K562 (cell line): Measurements from ENCODE around the gene CARS2. TPM values are rescaled to one million over a fixed set of nuclear protein-coding genes. Genes with fewer than 3 reads are reported as not detected.

Experiments
- BCLAF1 ChIP-seq, 2 experiments: fragments of 450-650 bp in 1 of 2; IDR thresholded peaks; 2 replicates each; pipeline ENCODE4 v1.6.1; 2011 to 2017; ENCODE audit warnings: low read depth in 2 of 2, antibody characterized with exemption in 1 of 2, borderline replicate concordance in 1 of 2, low read length in 1 of 2, mild to moderate bottlenecking in 1 of 2, mixed read lengths in 1 of 2; ENCODE audit not compliant: control insufficient read depth in 1 of 2
- BHLHE40 ChIP-seq: IDR thresholded peaks from 2 replicates; pipeline ENCODE4 v1.6.1; 2011; ENCODE audit warnings: low read length, improper control_type of control experiment
- BMI1 ChIP-seq: fragments of 150-350 bp; IDR thresholded peaks from 2 replicates; pipeline ENCODE4 v1.6.1; 2014; ENCODE audit warnings: low read length
- ELF1 ChIP-seq: fragments of 200-800 bp; sonication (Bioruptor generic); IDR thresholded peaks from 2 replicates; pipeline ENCODE4 v1.6.1; 2016; ENCODE audit warnings: missing genetic modification characterization, missing compliant biosample characterization
- ETV1 ChIP-seq: fragments of 450-650 bp; conservative IDR thresholded peaks from 2 replicates; pipeline ENCODE4 v1.6.1; 2016; ENCODE audit warnings: missing genetic modification characterization, control low read depth, low read depth, missing compliant biosample characterization
- FOXJ2 ChIP-seq: fragments of 200-800 bp; sonication (Bioruptor generic); IDR thresholded peaks from 2 replicates; pipeline ENCODE4 v1.6.1; 2016; ENCODE audit warnings: missing genetic modification characterization, missing compliant biosample characterization
- HDAC1 ChIP-seq, 2 experiments: fragments of 450-650 bp; IDR thresholded peaks; 2 replicates each; pipeline ENCODE4 v1.6.1; 2016 to 2017; ENCODE audit warnings: inconsistent platforms in 1 of 2, mild to moderate bottlenecking in 1 of 2, moderate library complexity in 1 of 2
- HMGN3 ChIP-seq: IDR thresholded peaks from 2 replicates; pipeline ENCODE4 v1.6.1; 2011; ENCODE audit warnings: borderline replicate concordance, low read depth, mild to moderate bottlenecking, mixed read lengths, low read length; ENCODE audit not compliant: insufficient read length; ENCODE audit errors: extremely low read depth
- MBD1 ChIP-seq: fragments of 250-450 bp; sonication (Bioruptor Pico); IDR thresholded peaks from 2 replicates; pipeline ENCODE4 v1.8.0; 2022; ENCODE audit warnings: inconsistent platforms
- POLR2AphosphoS5 ChIP-seq: IDR thresholded peaks from 2 replicates; pipeline ENCODE4 v1.6.1; 2011; ENCODE audit warnings: mild to moderate bottlenecking, low read depth, low read length, moderate library complexity; ENCODE audit not compliant: control insufficient read depth, insufficient read depth
- SAP30 ChIP-seq: fragments of 200-600 bp; sonication (generic); IDR thresholded peaks from 2 replicates; pipeline ENCODE4 v1.6.1; 2012; ENCODE audit warnings: borderline replicate concordance, low read depth, mild to moderate bottlenecking, moderate library complexity, low read length, control low read depth, inconsistent platforms; ENCODE audit not compliant: insufficient read depth, poor library complexity, severe bottlenecking
- polyA plus RNA-seq, 8 experiments: library from polyadenylated mRNA; depleted of rRNA in 4 of 8; stranded (reverse) in 5 of 8; unstranded in 3 of 8; fragments of >200 nt; fragmentation: Nextera tagmentation in 2 of 8; fragmentation: Illumina TruSeq in 1 of 8; extraction: Ambion mirVana in 2 of 8; extraction: Trizol in 1 of 8; gene quantifications; 2 replicates each; pipeline versions ENCODE4 v1.2.1 to v1.2.3, GENCODE V29; 2011 to 2014; ENCODE audit warnings: inconsistent platforms in 1 of 8, missing spikeins in 1 of 8
- total RNA-seq, 7 experiments: library from RNA; depleted of rRNA in 6 of 7; stranded (reverse); fragments of >200 nt in 6 of 7; fragmentation: Illumina TruSeq in 2 of 7; extraction: Trizol in 2 of 7; gene quantifications; 2 replicates each; pipeline versions ENCODE4 v1.2.1 to v1.2.3, GENCODE V29; 2011 to 2021; ENCODE audit warnings: low replicate concordance in 1 of 7
- TF ChIP-seq, protein P1 (sequence below), 2 experiments: fragments of 250-450 bp in 1 of 2; fragments of 450-650 bp in 1 of 2; sonication (Bioruptor Pico) in 1 of 2; IDR thresholded peaks; 2 replicates each; pipeline versions ENCODE4 v1.6.1 to v1.8.0; 2016 to 2021; ENCODE audit warnings: mild to moderate bottlenecking in 2 of 2, moderate library complexity in 2 of 2, missing compliant biosample characterization in 1 of 2, missing genetic modification characterization in 1 of 2
- TF ChIP-seq, protein P2 (sequence below): fragments of 150-350 bp; IDR thresholded peaks from 2 replicates; pipeline ENCODE4 v1.6.1; 2014; ENCODE audit warnings: low read depth, mild to moderate bottlenecking, low read length, borderline replicate concordance

CARS2 gene
- total and polyA plus RNA-seq, 9 of the 15 experiments (the other 6 are each of a cell fraction or from before 2014, with no cell fraction given) = 1.7 to 37.4 (median 30.5) TPM

- TF ChIP-seq BHLHE40 = 0 out of 2 replicates have a peak, but pooled peaks have one; percentile 4
- peak; percentile 88 for TF ChIP-seq SAP30
- TF ChIP-seq POLR2AphosphoS5 = peak; percentile 89
- no peak for TF ChIP-seq MBD1 (CRISPR knock-in tag)
- TF ChIP-seq BMI1 = peak; percentile 76
- peak; percentile 34; the same call in 1 of the 2 replicates for TF ChIP-seq ETV1
- TF ChIP-seq, protein P1, sequence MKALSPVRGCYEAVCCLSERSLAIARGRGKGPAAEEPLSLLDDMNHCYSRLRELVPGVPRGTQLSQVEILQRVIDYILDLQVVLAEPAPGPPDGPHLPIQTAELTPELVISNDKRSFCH (CRISPR knock-in tag; IDR thresholded peaks at IDR 0.05) = no peak
- TF ChIP-seq, protein P1 (tag; IDR thresholded peaks at IDR 0.05) = 0 out of 2 replicates have a peak, but pooled peaks have one; percentile 2
- TF ChIP-seq, protein P2, sequence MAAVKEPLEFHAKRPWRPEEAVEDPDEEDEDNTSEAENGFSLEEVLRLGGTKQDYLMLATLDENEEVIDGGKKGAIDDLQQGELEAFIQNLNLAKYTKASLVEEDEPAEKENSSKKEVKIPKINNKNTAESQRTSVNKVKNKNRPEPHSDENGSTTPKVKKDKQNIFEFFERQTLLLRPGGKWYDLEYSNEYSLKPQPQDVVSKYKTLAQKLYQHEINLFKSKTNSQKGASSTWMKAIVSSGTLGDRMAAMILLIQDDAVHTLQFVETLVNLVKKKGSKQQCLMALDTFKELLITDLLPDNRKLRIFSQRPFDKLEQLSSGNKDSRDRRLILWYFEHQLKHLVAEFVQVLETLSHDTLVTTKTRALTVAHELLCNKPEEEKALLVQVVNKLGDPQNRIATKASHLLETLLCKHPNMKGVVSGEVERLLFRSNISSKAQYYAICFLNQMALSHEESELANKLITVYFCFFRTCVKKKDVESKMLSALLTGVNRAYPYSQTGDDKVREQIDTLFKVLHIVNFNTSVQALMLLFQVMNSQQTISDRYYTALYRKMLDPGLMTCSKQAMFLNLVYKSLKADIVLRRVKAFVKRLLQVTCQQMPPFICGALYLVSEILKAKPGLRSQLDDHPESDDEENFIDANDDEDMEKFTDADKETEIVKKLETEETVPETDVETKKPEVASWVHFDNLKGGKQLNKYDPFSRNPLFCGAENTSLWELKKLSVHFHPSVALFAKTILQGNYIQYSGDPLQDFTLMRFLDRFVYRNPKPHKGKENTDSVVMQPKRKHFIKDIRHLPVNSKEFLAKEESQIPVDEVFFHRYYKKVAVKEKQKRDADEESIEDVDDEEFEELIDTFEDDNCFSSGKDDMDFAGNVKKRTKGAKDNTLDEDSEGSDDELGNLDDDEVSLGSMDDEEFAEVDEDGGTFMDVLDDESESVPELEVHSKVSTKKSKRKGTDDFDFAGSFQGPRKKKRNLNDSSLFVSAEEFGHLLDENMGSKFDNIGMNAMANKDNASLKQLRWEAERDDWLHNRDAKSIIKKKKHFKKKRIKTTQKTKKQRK = no peak
- no peak for TF ChIP-seq FOXJ2 (tag)
- peak; percentile 66 for TF ChIP-seq HMGN3
- TF ChIP-seq HDAC1 (IDR thresholded peaks at IDR 0.05) = peak in 1 of 2 experiments; percentile 82; a peak in 2 of 4 replicates
- no peak for TF ChIP-seq BCLAF1 (IDR thresholded peaks at IDR 0.05; ENCODE audit: borderline replicate concordance in 1 of 2, control insufficient read depth in 1 of 2, low read depth in 2 of 2, low read length in 1 of 2)
- TF ChIP-seq ELF1 = peak; percentile 20; the same call in 1 of the 2 replicates
Measured at GRCh38 chr13:110712081-110712848, 6.3 kb upstream of the CARS2 start (continued).
